ENCODE measurements around the gene SP8.

Gene SP8

DNA sequence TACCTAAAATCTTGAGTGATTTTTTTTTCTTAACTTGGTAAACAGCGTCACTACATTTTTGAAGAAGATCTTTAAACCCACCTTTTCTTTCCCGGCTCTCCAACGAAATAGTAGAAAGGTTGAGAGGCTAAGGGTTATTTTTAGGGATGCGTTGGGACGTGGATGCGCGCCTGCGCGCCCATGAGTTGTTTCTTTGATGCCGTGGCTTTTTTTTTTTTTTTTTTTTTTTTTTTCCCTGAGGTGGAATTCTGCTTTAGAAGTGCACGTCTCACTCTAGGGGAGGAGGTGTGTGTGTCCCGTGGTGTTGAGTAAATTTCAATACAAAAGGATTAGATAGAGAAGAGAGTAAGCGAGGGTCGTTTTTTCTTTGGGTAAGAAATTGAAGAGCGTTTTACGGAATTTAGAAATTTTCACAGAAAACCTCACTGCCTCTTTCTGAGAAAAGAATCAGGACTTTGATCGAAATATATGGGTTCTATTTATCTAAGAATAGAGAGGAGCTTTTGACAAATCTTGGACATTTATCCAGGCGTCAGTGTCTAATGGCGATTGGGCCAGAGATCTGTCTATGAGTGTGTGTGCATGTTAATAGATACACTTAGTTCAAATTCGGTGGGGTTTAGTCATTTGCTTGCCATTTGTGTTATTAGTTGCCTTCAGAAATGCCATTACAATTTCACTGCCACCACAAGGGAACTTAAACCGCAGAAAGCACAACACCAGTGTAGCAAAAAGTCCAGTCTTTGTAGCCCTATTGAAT, 1.2 kb upstream of the SP8 start:
- no peak for TF ChIP-seq POLR2A (IDR thresholded peaks at IDR 0.05; ENCODE audit: low read length)
- no peak for TF ChIP-seq GATA1 (IDR thresholded peaks at IDR 0.05; ENCODE audit: low read depth, low read length)
- peak; percentile 8 to 36 for DNase-seq

DNA sequence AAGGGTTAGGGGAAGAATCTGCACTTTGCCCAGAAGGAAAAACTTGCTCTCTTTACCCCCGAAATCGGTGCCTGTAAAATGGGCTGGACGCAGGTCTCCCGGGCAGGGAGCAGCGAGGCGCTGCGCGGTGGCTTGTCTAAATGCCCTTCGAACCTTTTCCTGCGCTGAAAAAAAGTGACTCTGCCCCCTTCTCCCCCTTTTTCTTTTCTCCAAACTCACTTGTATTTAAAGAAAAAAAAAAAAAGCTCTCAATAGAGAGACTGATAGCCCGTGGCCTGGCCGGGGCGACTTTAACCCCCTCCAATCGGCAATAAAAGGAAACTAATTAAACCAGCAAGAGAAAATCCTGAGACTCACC, 286 bp downstream of the SP8 start:
- peak; percentile 40 to 63 for DNase-seq
- TF ChIP-seq GATA1 (IDR thresholded peaks at IDR 0.05; ENCODE audit: low read depth, low read length), result no peak
- no peak for TF ChIP-seq POLR2A (IDR thresholded peaks at IDR 0.05; ENCODE audit: low read length)

DNA sequence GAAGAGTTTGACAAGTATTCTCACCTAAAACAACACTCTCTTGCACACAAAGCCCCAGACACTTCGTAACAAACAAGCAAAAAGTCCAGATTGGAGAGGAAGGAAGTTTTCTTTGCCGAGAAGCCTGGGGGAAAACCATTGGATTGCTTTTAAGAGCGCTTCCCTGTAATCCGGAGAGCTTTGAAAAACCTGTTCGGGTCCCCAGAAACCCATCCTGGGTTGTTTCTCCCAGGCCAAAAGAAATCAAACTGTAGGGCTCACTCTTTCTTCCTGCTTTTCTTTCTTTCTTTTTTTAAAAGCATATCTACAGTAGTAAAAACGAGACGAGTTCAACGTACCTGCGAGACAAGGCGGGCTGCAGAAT, 655 bp downstream of the SP8 start:
- TF ChIP-seq GATA1 (IDR thresholded peaks at IDR 0.05; ENCODE audit: low read depth, low read length) (no peak), POLR2A (IDR thresholded peaks at IDR 0.05; ENCODE audit: low read length) (no peak)
- no peak for DNase-seq

DNA sequence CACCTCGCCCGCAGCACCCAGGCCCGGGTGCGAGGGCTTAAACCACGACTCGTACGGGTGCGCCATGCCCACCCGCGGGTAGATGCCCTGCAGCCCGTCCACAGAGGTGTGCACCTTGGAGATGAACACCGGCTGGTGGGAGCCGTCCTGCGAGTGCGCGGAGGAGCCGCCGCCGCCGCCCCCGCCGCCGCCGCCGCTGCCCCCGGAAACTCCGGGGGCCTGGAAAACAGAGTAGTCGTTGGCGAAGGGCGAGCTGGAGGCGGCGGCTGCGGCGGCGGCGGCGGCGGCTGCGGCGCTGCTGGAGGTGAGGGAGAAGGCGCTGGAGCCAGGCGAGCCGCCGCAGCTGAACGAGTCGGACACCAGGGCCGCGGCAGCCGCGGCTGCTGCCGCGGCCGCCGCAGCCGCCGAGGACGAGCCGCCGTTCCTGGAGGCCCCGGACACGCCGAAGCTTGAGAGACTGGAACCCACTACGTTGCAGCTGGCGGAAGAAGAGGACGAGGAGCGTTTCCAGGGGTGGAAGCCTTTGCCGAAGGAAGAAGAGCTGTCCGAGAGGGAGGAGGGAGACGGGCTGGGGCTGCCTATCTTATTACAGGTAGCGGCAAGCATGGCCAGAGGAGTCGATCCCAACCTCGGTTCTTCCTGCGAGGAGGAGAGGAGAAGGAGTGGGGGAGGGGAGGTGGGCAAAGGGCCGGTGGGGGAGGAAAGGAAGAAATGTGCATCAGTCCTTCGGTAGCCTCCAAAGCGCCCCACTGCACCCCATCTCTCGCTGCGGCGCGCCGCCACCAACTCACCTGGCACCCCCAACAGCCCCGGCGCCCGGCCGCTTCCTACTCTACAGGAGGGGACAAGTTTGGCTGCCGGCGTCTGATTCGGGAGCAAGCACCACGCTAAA, 1.3 kb downstream of the SP8 start:
- TF ChIP-seq GATA1 (IDR thresholded peaks at IDR 0.05; ENCODE audit: low read depth, low read length) (no peak), POLR2A (IDR thresholded peaks at IDR 0.05; ENCODE audit: low read length) (no peak)
- peak; percentile 28 to 46 for DNase-seq

DNA sequence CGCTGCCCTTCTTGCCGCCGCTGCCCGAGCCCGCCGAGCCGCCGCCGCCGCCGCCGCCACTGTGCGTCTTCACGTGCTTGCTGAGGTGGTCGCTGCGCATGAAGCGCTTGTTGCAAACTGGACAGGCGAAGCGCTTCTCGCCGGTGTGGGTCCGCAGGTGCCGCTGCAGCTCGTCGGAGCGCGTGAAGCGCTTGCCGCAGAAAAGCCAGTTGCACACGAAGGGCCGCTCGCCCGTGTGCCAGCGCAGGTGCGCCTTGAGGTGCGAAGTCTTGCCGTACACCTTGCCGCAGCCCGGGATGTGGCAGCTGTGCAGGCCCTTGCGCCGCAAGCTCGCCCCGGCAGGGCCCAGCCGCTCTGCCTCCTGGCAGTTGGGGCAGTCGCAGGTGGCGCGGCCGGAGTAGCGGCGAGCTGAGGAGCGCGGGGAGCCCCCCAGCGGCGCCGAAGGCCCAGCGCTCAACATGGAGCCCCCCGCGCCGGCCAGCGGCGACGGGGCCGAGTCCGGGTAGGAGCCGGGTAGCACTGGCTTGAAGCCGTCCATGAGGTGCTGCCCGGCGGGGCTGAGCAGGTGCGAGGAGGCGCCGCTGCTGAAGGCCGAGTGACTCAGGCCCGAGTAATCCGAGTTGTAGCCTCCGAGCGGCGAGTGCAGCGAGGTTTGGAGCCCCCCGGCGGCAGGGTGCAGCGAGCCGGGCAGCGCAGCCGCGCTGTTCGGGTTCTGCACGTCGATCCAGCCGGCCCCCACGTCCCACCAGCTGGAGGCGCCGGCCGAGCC, 2.1 kb downstream of the SP8 start:
- DNase-seq, result peak; percentile 57 to 74

DNA sequence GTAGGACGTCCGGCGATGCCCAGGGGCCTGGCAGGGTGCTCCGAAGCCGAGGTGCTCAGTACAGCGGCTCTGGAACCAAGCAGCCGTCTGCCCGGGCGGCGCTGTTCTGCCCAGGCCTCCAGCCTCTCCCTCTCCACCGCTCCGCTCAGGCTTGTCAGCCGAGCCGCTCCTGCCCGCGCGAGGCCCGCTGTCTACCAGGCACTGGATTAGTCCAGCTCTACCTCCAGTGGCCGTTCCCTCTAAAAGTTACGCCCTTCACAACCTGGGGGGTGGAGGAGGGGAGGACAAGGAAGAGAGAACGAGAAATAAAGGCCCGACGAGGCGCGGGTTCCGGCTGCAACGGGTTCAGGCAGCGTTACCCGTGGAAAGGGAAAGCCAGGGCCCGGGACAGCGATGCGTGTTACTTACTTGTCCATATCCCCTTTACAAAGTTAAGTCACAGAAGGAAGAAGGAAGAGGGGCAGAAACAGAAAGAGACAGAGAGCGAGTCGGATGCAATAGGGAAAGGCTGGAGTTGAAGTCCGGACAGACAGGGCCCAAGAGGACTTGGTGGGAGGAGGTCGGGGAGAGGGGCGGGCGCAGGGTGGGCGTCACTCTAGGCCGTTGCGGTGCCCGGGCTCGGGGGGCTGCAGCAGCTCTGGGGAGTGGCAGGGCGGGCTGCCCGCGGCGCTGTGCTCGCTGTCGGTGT, 2.8 kb downstream of the SP8 start:
- TF ChIP-seq POLR2A (IDR thresholded peaks at IDR 0.05; ENCODE audit: low read length) (no peak), GATA1 (IDR thresholded peaks at IDR 0.05; ENCODE audit: low read depth, low read length) (no peak)
- peak; percentile 60 to 68 for DNase-seq

More for the DNA sequence above, 2.1 kb downstream of the SP8 start:
- TF ChIP-seq GATA1 (IDR thresholded peaks at IDR 0.05; ENCODE audit: low read depth, low read length) (no peak), POLR2A (IDR thresholded peaks at IDR 0.05; ENCODE audit: low read length) (no peak)

DNA sequence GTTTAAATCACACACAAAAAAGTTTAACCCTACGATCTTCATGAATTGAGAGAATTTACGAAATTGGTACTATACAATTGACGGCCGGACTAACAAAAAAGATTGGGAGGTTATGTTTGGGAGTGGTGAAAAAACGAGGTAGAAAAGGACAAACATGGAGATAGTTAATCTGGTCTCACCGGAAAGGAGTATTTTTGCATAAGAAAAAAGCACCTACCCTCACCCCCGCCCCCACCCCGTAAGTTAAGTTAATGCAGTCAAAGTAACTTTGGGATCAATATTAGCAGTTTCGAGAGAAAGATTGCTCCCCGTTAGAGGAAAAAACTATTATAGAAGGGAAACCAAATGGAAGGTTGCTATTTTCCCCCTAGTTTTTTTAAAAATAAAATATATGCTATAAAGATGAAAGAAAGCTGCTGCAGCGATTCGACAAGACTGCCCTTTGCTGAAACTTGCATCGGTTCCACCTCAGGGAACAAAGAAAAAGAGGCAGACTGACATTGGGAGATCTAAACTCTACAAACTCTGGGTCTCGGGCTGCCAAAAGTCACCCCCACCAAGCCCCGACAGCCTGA, 3.5 kb downstream of the SP8 start:
- DNase-seq, result no peak
- TF ChIP-seq POLR2A (IDR thresholded peaks at IDR 0.05; ENCODE audit: low read length) (no peak), GATA1 (IDR thresholded peaks at IDR 0.05; ENCODE audit: low read depth, low read length) (no peak)

DNA sequence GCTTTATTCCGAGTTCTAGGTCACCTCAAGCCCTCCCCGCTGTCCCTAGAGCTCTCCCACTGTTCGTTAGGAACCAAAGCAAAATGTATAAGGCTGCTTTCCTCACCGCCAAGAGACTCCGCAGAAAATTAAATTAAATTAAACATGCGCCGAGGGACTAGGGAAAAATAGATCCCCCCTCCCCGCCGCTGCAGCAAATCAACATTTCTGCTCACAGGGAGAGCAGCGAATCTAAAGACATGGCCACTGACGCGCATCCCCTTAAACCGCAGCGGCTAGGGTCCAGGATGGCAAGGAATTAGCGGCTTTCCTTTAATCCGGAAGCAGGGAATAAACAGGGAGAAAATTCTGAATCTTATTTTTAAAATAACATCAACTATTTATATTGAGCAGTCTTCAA, 7.6 kb downstream of the SP8 start:
- DNase-seq, result no peak
- TF ChIP-seq POLR2A (IDR thresholded peaks at IDR 0.05; ENCODE audit: low read length) (no peak), GATA1 (IDR thresholded peaks at IDR 0.05; ENCODE audit: low read depth, low read length) (no peak)

DNA sequence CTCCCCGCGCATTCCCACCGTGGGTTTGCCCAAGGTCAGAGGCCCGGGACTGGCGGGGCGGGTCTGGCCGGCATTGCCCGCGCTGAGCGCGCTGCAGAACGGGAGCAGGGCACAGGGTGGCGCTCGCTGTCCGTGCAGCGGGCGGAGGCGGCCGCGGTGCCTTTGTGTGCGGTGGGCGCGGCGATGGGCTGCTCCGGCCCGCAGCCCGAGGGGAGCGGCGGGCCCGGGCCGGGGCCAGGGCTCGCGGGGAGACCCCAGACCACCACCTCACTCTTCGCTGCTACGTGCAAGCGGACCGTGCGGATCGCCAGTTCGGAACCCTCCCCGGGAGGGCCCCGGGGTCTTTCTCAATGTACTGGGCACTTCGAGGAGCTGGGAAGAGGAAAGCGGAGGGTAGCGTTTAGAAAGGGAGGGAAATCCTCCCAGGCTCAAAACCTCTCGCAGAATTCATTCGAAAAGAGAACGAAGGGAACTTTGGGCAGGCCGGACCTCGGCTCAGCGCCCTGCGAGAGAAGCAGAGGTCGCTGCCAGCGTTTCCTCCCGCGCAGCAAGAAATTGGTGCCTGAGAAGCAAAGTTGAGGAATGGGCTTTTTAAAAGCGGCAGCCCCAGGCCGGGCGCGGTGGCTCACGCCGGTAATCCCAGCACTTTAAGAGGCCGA, 8.5 kb downstream of the SP8 start:
- DNase-seq, result peak; percentile 60 to 76
- TF ChIP-seq POLR2A (IDR thresholded peaks at IDR 0.05; ENCODE audit: low read length), result no peak

DNA sequence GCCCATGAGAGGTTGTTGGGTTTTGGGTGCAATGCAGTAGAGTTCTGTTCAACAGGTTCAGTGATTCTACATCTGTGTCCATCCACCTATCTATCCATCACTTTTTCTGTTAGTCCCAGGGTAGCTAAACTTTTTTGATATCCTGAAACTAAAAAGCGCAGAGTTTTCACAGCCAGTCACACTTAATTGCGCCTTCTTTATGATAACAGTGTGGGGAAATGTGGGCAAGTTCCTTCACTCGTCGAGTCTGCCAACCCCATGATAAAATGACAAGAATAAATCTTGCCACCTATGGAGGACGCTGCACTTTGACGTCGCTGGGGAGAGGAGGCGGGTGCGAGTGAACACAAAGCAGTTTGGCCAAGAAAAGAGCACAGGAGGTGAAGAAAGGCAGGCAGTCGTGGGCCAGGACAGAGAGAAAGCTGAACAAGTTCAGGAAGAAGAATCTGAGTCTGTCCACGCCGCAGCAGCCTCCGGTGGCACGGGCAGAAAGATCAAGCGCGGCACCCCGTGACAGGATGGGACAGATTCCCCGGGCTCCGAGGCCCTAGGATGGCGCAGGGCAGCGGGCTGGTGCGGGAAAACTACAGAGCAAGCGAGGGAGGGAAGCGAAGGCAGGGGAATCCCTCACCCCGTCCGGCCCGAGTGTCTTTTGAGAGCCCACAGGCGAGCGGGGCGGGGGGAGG, 9.2 kb downstream of the SP8 start:
- TF ChIP-seq POLR2A (IDR thresholded peaks at IDR 0.05; ENCODE audit: low read length) (no peak), GATA1 (IDR thresholded peaks at IDR 0.05; ENCODE audit: low read depth, low read length) (no peak)
- peak in 1 of 2 experiments; percentile 21 for DNase-seq

DNA sequence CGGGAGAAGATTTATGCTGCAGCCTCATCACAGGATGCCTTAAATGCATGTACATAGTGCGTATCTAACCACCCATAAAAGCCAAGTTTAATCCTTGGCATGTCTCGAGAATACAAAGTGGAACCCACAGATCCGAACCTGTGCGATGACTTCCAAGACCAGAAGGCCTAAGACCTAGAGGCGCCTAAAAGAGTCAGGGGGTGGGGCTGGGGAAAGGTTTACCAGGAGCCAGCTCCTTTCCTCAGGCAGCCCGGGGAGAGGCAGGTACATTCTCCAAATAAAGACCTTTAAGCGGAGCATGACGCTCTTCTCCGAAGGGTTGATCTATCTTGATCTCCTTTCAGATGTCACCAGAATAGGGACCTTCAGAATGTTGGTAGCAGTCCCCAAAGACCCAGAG, 9.7 kb downstream of the SP8 start:
- TF ChIP-seq GATA1 (IDR thresholded peaks at IDR 0.05; ENCODE audit: low read depth, low read length) (no peak), POLR2A (IDR thresholded peaks at IDR 0.05; ENCODE audit: low read length) (no peak)
- no peak for DNase-seq

DNA sequence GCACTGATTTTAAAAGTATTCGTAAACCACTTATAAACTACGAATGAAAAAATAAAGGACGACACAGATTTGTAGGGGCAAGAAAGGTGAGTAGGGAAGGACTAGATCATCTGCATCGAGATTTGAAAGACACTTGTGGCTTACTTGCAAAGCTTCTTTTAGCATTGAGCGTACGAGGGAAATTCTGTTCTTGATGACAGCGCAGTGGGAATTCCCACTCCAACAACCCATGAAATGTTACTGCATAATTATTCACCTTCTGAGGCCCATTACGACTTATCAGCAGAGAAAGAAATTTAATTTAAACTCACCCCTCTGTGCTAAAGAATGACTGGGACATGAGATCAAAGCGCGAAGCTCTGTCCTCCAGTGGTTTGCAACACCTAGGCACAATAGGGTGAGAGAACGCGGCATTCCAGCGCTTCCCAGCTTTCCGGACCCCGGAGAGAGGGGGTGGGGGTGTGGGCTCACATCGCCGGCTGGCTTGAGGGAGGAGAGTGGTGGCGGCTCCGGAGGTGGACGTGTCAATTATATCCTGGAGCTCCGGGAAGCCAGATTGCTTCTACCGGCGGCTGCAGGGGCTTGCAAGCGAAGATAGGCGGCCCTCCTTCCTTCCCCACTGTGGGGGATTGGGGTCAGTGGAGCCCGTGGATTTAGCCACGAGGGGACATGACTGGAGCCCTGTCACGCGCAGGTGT, 10.3 kb downstream of the SP8 start:
- no peak for TF ChIP-seq POLR2A (IDR thresholded peaks at IDR 0.05; ENCODE audit: low read length)
- no peak for TF ChIP-seq GATA1 (IDR thresholded peaks at IDR 0.05; ENCODE audit: low read depth, low read length)
- DNase-seq, result no peak

Data from erythroblast (primary cell).